Heart left ventricle (tissue), 13 donors: ENCODE results near the gene CEACAM16.

Source experiments
- POLR2A ChIP-seq, 2 donors: fragments of 450-650 bp; IDR thresholded peaks; one replicate each; pipeline ENCODE4 v1.6.1; 2017; ENCODE audit warnings: antibody characterized with exemption in 2 of 2, mild to moderate bottlenecking in 2 of 2, moderate library complexity in 2 of 2
- TF ChIP-seq, protein P1 (sequence below), 12 donors: fragments of 200-600 bp; sonication (generic) in 4 of 12; IDR thresholded peaks; one replicate each; pipeline versions ENCODE4 v1.5.0 to v1.8.0; 2018 to 2022; ENCODE audit warnings: antibody characterized with exemption in 12 of 12, mild to moderate bottlenecking in 5 of 12
- donor health status: ischemic (EF 13 %, LVEDD 7.1; RV severe dilation, severe dysfunction).
- donor health status: DM: no; HTN: yes; CAD: no.
- donor health status: DM: no; HTN: no; CAD: no.
- donor health status: ischemic (EF 25% LVEDD 6.9; RV normal size, moderate dysfunction).
- donor health status: ischemic (EF 25% LVEDD 5.7; RV mildly dilated, moderate dysfunction).
- donor health status: ischemic (EF 35%, LVEDD 5.7; RV mildly dilated, moderate dysfunction).
- donor health status: nonischemic (EF 11% LVEDD 7.7; RV severe dilation, severe dysfunction).
- donor health status: DM: yes; HTN: yes; CAD: no.
- donor health status: PGD.
- donor health status: ischemic (EF 29% LVEDD 5.4; RV normal size, mild dysfunction).
- donor health status: nonischemic (EF 23%, LVEDD 6.1; RV moderate dilation, normal function).

DNA sequence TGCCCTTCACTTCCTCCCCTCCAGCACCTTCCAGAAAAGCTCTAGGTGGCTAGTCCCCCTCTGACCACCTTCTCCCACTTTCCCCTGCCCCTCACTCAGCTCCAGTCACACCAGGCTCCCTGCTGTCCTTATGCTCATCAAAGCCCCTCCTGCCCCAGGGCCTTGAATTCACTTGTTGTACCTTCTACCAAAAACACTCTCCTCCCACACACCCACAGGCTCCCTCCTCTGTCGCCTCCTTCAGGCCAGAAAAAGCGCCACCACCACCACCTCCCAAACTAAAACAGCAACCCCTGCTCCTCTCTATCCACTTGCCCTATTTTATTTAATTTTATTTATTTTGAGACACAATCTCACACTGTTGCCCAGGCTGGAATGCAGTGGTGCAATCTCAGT is 4.8 kb upstream of the CEACAM16 start:
- TF ChIP-seq, protein P1, sequence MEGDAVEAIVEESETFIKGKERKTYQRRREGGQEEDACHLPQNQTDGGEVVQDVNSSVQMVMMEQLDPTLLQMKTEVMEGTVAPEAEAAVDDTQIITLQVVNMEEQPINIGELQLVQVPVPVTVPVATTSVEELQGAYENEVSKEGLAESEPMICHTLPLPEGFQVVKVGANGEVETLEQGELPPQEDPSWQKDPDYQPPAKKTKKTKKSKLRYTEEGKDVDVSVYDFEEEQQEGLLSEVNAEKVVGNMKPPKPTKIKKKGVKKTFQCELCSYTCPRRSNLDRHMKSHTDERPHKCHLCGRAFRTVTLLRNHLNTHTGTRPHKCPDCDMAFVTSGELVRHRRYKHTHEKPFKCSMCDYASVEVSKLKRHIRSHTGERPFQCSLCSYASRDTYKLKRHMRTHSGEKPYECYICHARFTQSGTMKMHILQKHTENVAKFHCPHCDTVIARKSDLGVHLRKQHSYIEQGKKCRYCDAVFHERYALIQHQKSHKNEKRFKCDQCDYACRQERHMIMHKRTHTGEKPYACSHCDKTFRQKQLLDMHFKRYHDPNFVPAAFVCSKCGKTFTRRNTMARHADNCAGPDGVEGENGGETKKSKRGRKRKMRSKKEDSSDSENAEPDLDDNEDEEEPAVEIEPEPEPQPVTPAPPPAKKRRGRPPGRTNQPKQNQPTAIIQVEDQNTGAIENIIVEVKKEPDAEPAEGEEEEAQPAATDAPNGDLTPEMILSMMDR (IDR thresholded peaks at IDR 0.05), result peak in 1 of 12 donors; percentile 14
- TF ChIP-seq POLR2A (IDR thresholded peaks at IDR 0.05), result no peak
